Nephron (organoid): ENCODE results near the gene SEPTIN12.

ENCODE experiments used
- H3K27ac Mint-ChIP-seq, 3 experiments: 2 replicates each; pipeline ENCODE4 v1.8.0; 2020; ENCODE audit warnings: mixed read lengths in 3 of 3, mild to moderate bottlenecking in 2 of 3, moderate library complexity in 1 of 3
- H3K27me3 Mint-ChIP-seq: 2 replicates; pipeline ENCODE4 v1.8.0; 2021; ENCODE audit warnings: low read depth, mild to moderate bottlenecking, moderate library complexity, mixed read lengths
- H3K36me3 Mint-ChIP-seq: 2 replicates; pipeline ENCODE4 v1.8.0; 2020; ENCODE audit warnings: low read depth, mixed read lengths
- H3K4me1 Mint-ChIP-seq: 2 replicates; pipeline ENCODE4 v1.8.0; 2020; ENCODE audit warnings: mixed read lengths
- H3K4me3 Mint-ChIP-seq, 3 experiments: 2 replicates each; pipeline ENCODE4 v1.8.0; 2020; ENCODE audit warnings: mild to moderate bottlenecking in 3 of 3, mixed read lengths in 3 of 3, moderate library complexity in 2 of 3
- H3K9me3 Mint-ChIP-seq: 2 replicates; pipeline ENCODE4 v1.8.0; 2020; ENCODE audit warnings: mixed read lengths
- TF ChIP-seq, protein P1 (sequence below), 3 experiments: fragments of 200-600 bp; sonication (generic); IDR thresholded peaks; one replicate each; pipeline ENCODE4 v1.5.0; 2021; ENCODE audit warnings: antibody characterized with exemption in 3 of 3; ENCODE audit not compliant: unreplicated experiment in 3 of 3

SEPTIN12 gene

GRCh38 chr16:4783951-4784336 is 4.2 kb downstream of the SEPTIN12 start:
- H3K36me3 Mint-ChIP-seq = no peaks in the 10 kb centered on the region
- H3K27ac Mint-ChIP-seq = no peak overlapping the region
- TF ChIP-seq, protein P1, sequence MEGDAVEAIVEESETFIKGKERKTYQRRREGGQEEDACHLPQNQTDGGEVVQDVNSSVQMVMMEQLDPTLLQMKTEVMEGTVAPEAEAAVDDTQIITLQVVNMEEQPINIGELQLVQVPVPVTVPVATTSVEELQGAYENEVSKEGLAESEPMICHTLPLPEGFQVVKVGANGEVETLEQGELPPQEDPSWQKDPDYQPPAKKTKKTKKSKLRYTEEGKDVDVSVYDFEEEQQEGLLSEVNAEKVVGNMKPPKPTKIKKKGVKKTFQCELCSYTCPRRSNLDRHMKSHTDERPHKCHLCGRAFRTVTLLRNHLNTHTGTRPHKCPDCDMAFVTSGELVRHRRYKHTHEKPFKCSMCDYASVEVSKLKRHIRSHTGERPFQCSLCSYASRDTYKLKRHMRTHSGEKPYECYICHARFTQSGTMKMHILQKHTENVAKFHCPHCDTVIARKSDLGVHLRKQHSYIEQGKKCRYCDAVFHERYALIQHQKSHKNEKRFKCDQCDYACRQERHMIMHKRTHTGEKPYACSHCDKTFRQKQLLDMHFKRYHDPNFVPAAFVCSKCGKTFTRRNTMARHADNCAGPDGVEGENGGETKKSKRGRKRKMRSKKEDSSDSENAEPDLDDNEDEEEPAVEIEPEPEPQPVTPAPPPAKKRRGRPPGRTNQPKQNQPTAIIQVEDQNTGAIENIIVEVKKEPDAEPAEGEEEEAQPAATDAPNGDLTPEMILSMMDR (IDR thresholded peaks at IDR 0.05; ENCODE audit: unreplicated experiment in 3 of 3) = no peak
- no peaks in the 10 kb centered on the region for H3K9me3 Mint-ChIP-seq
- peaks cover 9% of the 10 kb centered on the region for H3K27me3 Mint-ChIP-seq
- no peaks in the 10 kb centered on the region for H3K4me1 Mint-ChIP-seq
- H3K4me3 Mint-ChIP-seq = no peak overlapping the region

DNA sequence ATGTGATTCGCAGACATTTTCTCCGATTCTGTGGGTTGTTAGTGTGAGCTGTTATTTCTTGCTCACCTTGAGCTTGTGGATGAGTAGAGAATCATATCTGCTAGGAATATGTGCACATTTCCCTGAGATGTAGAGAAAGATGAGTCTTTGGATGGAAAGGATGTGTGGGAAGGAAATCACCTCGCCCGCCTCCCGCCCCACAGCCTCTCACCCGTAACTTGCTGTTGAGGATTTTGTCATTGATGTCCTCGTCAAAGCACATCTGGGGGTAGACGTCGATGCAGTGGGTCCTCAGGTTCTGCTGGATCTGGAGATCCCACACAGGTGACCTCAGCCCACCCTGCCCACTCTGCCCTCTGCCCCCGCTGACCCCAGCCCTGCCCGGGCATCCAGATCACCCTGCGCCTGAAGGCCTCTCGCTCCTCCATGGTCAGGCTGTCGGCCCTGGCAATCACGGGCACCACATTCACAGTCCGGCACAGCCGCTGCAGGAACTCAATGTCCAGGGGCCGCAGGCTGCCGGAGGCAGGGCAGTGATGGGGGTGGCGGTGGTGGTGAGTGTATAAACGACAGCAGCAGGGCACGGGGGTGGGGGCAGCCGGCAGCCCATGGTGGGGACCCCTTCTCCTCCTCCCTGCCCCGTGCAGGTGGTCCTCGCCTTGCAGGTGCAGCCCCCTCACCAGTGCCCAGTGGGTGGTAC is 4.7 kb downstream of the SEPTIN12 start:
- H3K36me3 Mint-ChIP-seq = no peaks in the 10 kb centered on the region
- H3K9me3 Mint-ChIP-seq = no peaks in the 10 kb centered on the region

DNA sequence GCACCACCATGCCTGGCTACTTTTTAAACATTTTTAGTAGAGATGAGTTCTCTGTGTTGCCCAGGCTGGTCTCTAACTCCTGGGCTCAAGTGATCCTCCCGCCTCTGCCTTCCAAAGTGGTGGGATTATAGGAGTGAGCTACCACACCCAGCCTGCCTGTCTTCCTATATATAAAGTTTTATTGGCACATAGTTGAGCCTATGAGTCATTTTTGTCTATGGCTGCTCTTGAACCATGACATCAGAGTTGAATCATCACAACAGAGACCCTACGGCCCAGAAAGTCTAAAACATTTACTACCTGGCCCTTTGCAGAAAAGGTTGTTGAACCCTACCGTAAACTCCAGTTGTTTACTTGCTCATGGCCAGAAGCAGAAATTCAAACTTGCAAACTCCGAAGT is 7.9 kb downstream of the SEPTIN12 start:
- H3K27me3 Mint-ChIP-seq = peaks cover 9% of the 10 kb centered on the region

More for the DNA sequence above, 4.7 kb downstream of the SEPTIN12 start:
- H3K4me1 Mint-ChIP-seq = no peaks in the 10 kb centered on the region
- H3K27ac Mint-ChIP-seq = no peak overlapping the region
- H3K27me3 Mint-ChIP-seq = peaks cover 9% of the 10 kb centered on the region
- no peak overlapping the region for H3K4me3 Mint-ChIP-seq
- TF ChIP-seq, protein P1 (IDR thresholded peaks at IDR 0.05; ENCODE audit: unreplicated experiment in 3 of 3) = no peak

GRCh38 chr16:4778050-4778392 is 10.1 kb downstream of the SEPTIN12 start:
- H3K27ac Mint-ChIP-seq = no peak overlapping the region
- H3K9me3 Mint-ChIP-seq = no peaks in the 10 kb centered on the region
- no peaks in the 10 kb centered on the region for H3K4me1 Mint-ChIP-seq
- TF ChIP-seq, protein P1 (IDR thresholded peaks at IDR 0.05; ENCODE audit: unreplicated experiment in 3 of 3) = no peak
- H3K4me3 Mint-ChIP-seq = no peak overlapping the region
- H3K27me3 Mint-ChIP-seq = peaks cover 12% of the 10 kb centered on the region
- no peaks in the 10 kb centered on the region for H3K36me3 Mint-ChIP-seq

More for the DNA sequence above, 7.9 kb downstream of the SEPTIN12 start:
- Mint-ChIP-seq H3K36me3 (no peaks in the 10 kb centered on the region), H3K27ac (no peak overlapping the region), H3K4me1 (no peaks in the 10 kb centered on the region), H3K4me3 (no peak overlapping the region), H3K9me3 (no peaks in the 10 kb centered on the region)
- TF ChIP-seq, protein P1 (IDR thresholded peaks at IDR 0.05; ENCODE audit: unreplicated experiment in 3 of 3) = no peak

DNA sequence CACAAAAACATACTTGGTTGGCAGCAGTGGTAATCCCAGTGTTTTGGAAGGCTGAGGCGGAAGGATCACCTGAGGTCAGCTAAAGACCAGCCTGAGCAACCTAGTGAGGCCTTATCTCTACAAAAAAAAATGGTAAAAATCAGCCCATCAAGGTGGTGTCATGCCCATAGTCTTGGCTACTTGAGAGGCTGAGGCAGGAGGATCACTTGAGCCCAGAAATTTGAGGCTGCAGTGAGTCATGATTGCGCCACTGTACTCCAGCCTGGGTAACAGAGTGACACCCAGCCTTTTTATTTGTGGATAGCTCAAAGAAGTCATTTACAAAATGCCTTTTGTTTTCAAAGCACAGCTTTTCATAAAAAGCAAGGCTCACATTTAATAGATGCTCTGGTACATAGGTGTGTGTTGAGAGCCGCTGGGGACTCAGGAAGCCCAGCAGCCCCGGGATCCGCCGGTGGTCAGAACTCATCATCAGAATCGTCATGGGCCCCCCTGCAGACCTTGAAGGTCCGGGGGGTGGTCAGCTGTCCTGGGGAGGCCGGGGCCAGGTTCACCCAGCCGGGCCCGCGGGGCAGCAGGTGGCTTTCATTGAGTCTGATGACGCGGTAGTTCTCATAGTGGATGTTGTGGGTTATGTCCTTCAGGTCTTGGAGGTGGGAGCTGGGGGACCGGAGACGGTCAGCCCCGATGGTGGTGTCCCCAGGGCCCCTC is 10.7 kb downstream of the SEPTIN12 start:
- H3K36me3 Mint-ChIP-seq = no peaks in the 10 kb centered on the region
- H3K27me3 Mint-ChIP-seq = peaks cover 9% of the 10 kb centered on the region
- H3K9me3 Mint-ChIP-seq = no peaks in the 10 kb centered on the region
- H3K4me1 Mint-ChIP-seq = no peaks in the 10 kb centered on the region
- TF ChIP-seq, protein P1 (IDR thresholded peaks at IDR 0.05; ENCODE audit: unreplicated experiment in 3 of 3) = no peak
- H3K4me3 Mint-ChIP-seq = no peak overlapping the region
- no peak overlapping the region for H3K27ac Mint-ChIP-seq
